Transverse colon (tissue), 4 donors: ENCODE measurements around the gene CCDC40. TPM values are rescaled to one million over a fixed set of nuclear protein-coding genes. Genes with fewer than 3 reads are reported as not detected.

Experiments
- DNase-seq: peaks from one replicate; pipeline ENCODE4 v3.0.0-alpha.2; 2019
- H3K27ac ChIP-seq, 4 donors: fragments of 200-600 bp; sonication (generic); 2 replicates each; pipeline ENCODE4 v1.5.1; 2016 to 2018; ENCODE audit warnings: inconsistent platforms in 4 of 4
- H3K27me3 ChIP-seq: fragments of 200-600 bp; sonication (generic); 2 replicates; pipeline ENCODE4 v1.5.1; 2017; ENCODE audit warnings: inconsistent platforms
- H3K36me3 ChIP-seq, 4 donors: fragments of 200-600 bp; sonication (generic); 2 replicates each; pipeline ENCODE4 v1.5.1; 2017 to 2019; ENCODE audit warnings: inconsistent platforms in 4 of 4
- H3K4me1 ChIP-seq, 4 donors: fragments of 200-600 bp; sonication (generic); 2 replicates each; pipeline ENCODE4 v1.5.1; 2017 to 2020; ENCODE audit warnings: inconsistent platforms in 4 of 4
- H3K4me3 ChIP-seq, 4 donors: fragments of 200-600 bp; sonication (generic); 1 replicate in 1 of 4; 2 replicates in 3 of 4; pipeline versions ENCODE4 v1.5.1 to v1.6.1; 2017 to 2019; ENCODE audit warnings: inconsistent platforms in 4 of 4
- H3K9me3 ChIP-seq, 2 donors: fragments of 200-600 bp; sonication (generic); 2 replicates each; pipeline ENCODE4 v1.5.1; 2017 to 2019; ENCODE audit warnings: inconsistent platforms in 2 of 2
- EP300 ChIP-seq: sonication (generic); formaldehyde crosslinking; IDR thresholded peaks from one replicate; pipeline ENCODE4 v1.6.1; 2017; ENCODE audit warnings: antibody characterized with exemption, low read depth
- POLR2A ChIP-seq: fragments of 450-650 bp; IDR thresholded peaks from one replicate; pipeline ENCODE4 v1.6.1; 2016; ENCODE audit warnings: antibody characterized with exemption, mild to moderate bottlenecking, moderate library complexity
- POLR2AphosphoS5 ChIP-seq, 3 donors: sonication (generic); formaldehyde crosslinking; IDR thresholded peaks; one replicate each; pipeline ENCODE4 v1.6.1; 2016; ENCODE audit warnings: antibody characterized with exemption in 3 of 3
- WGBS, 2 donors: methylation state at CpG; one replicate each; pipeline ENCODE4 v1.1.5; 2018; ENCODE audit warnings: low coverage in 1 of 2; 5-methylcytosine and 5-hydroxymethylcytosine counted together
- in situ Hi-C, 4 donors: fragments of 200-750 bp; cut with MboI; loops; one replicate each; pipeline versions ENCODE4 v1.15.0 to v1.15.1; 2017; ENCODE audit warnings: low sequenced_read_pairs in 3 of 4, low pct_ligation_motif_present in 1 of 4, low pct_unique_long_range_greater_than_20kb in 1 of 4
- intact Hi-C: fragments of 100-400 bp; cut with DNase I; formaldehyde crosslinking; loops from one replicate; pipeline ENCODE4 v1.15.1; 2023; ENCODE audit warnings: low total_unique reads
- total RNA-seq, 4 donors: library from RNA; depleted of rRNA; stranded (reverse); fragments of >200 nt; gene quantifications; one replicate each; pipeline ENCODE4 v1.1.0, GENCODE V29; 2016
- TF ChIP-seq, protein P1 (sequence below), 5 experiments: fragments of 200-600 bp in 3 of 5; fragments of 450-650 bp in 2 of 5; sonication (generic) in 3 of 5; IDR thresholded peaks; 1 replicate in 2 of 5; 2 replicates in 3 of 5; pipeline ENCODE4 v1.5.1; 2016 to 2017; ENCODE audit warnings: antibody characterized with exemption in 5 of 5, inconsistent platforms in 3 of 5, mild to moderate bottlenecking in 2 of 5, moderate library complexity in 1 of 5

CCDC40 gene
- total RNA-seq, 4 donors from 2014 or later, result 0.75 to 2.8 (median 2.0) TPM

DNA sequence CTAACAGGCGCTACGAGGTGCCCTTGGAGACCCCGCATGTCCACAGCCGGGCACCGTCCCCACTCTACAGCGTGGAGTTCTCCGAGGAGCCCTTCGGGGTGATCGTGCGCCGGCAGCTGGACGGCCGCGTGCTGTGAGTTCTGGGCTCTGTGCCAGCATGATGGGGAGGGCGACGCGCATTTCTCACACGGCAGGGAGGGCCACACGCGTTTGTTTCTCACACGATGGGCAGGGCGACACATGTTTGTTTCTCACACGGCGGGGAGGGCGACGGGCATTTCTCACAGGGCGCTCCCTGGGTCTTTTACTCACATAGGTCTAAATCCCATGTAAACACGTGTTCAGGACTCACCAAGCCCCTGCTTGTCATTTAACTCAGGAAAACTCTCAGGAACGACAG, 69.3 kb downstream of the CCDC40 start:
- intact Hi-C loops, result no loop called here
- Histone ChIP-seq H3K4me3 (no peak overlapping the region), H3K9me3 (no peaks in the 10 kb centered on the region), H3K27me3 (no peaks in the 10 kb centered on the region), H3K4me1 (peaks cover 6 to 14% (median 12%) of the 10 kb centered on the region in 4 donors), H3K36me3 (no peaks in the 10 kb centered on the region), H3K27ac (no peak overlapping the region)
- no peak for TF ChIP-seq POLR2AphosphoS5 (IDR thresholded peaks at IDR 0.05)
- no peak for TF ChIP-seq POLR2A
- TF ChIP-seq, protein P1, sequence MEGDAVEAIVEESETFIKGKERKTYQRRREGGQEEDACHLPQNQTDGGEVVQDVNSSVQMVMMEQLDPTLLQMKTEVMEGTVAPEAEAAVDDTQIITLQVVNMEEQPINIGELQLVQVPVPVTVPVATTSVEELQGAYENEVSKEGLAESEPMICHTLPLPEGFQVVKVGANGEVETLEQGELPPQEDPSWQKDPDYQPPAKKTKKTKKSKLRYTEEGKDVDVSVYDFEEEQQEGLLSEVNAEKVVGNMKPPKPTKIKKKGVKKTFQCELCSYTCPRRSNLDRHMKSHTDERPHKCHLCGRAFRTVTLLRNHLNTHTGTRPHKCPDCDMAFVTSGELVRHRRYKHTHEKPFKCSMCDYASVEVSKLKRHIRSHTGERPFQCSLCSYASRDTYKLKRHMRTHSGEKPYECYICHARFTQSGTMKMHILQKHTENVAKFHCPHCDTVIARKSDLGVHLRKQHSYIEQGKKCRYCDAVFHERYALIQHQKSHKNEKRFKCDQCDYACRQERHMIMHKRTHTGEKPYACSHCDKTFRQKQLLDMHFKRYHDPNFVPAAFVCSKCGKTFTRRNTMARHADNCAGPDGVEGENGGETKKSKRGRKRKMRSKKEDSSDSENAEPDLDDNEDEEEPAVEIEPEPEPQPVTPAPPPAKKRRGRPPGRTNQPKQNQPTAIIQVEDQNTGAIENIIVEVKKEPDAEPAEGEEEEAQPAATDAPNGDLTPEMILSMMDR (IDR thresholded peaks at IDR 0.05), result no peak
- no peak for TF ChIP-seq EP300
- WGBS, 2 donors, result 63 to 65% methylated on average over 9 to 28 of the region's 29 CpGs
- in situ Hi-C loops, result no loop called here
- DNase-seq, result peak; percentile 37

DNA sequence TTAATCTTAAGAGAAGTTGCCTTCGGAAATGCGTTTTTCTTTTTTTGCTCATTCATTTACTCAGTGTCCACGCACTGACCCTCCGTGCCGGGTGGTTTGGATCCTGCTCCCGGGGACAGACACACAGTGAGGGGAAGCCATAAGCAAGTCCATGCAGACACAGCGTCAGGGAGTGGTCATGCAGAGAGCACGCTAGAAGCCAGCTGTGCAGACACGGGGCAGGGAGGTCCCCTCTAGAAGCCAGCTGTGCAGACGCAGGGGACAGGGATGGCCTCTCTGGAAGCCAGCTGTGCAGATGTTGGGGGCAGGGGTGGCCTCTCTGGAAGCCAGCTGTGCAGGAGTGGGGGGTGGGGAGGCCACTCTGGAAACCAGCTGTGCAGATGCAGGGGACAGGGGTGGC, 69.7 kb downstream of the CCDC40 start:
- Histone ChIP-seq H3K27ac (no peak overlapping the region), H3K9me3 (no peaks in the 10 kb centered on the region), H3K4me3 (no peak overlapping the region), H3K4me1 (peaks cover 6 to 10% (median 10%) of the 10 kb centered on the region in 4 donors), H3K27me3 (no peaks in the 10 kb centered on the region), H3K36me3 (no peaks in the 10 kb centered on the region)
- intact Hi-C loops, result no loop called here
- in situ Hi-C loops, result no loop called here
- DNase-seq, result no peak
- WGBS, 2 donors, result 57% methylated on average over 10 of the region's 10 CpGs; no CpG with 5 or more reads in 1 of the 2 donors
- TF ChIP-seq, protein P1 (IDR thresholded peaks at IDR 0.05), result no peak
- TF ChIP-seq EP300, result no peak
- no peak for TF ChIP-seq POLR2A
- TF ChIP-seq POLR2AphosphoS5 (IDR thresholded peaks at IDR 0.05), result no peak

DNA sequence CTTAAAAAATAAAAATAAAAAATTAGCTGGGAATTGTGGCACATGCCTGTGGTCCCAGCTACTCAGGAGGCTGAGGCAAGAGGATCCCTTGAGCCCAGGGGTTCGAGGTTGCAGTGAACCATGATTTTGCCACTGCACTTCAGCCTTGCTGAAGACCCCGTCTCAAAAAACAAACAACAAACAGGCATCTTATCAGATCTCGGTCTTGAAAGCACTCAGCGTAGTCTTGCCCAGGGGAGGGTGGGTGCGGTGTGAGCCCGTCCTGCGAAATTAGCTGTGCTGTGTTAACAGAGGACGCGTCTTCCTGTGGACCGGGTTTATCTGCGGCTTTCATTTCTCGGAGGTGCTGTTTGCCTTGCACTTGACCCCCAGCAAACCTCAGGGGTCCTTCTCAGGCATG, 70.3 kb downstream of the CCDC40 start:
- no peak for DNase-seq
- in situ Hi-C loops, result no loop called here
- Histone ChIP-seq H3K36me3 (no peaks in the 10 kb centered on the region), H3K4me1 (peaks cover 6 to 10% (median 9%) of the 10 kb centered on the region in 4 donors), H3K27ac (no peak overlapping the region), H3K9me3 (no peaks in the 10 kb centered on the region), H3K4me3 (no peak overlapping the region), H3K27me3 (no peaks in the 10 kb centered on the region)
- TF ChIP-seq EP300 (no peak), POLR2A (no peak), POLR2AphosphoS5 (IDR thresholded peaks at IDR 0.05) (no peak)
- TF ChIP-seq, protein P1 (IDR thresholded peaks at IDR 0.05), result no peak
- WGBS, 2 donors, result 82 to 86% methylated on average over 2 to 12 of the region's 12 CpGs
- intact Hi-C loops, result no loop called here

DNA sequence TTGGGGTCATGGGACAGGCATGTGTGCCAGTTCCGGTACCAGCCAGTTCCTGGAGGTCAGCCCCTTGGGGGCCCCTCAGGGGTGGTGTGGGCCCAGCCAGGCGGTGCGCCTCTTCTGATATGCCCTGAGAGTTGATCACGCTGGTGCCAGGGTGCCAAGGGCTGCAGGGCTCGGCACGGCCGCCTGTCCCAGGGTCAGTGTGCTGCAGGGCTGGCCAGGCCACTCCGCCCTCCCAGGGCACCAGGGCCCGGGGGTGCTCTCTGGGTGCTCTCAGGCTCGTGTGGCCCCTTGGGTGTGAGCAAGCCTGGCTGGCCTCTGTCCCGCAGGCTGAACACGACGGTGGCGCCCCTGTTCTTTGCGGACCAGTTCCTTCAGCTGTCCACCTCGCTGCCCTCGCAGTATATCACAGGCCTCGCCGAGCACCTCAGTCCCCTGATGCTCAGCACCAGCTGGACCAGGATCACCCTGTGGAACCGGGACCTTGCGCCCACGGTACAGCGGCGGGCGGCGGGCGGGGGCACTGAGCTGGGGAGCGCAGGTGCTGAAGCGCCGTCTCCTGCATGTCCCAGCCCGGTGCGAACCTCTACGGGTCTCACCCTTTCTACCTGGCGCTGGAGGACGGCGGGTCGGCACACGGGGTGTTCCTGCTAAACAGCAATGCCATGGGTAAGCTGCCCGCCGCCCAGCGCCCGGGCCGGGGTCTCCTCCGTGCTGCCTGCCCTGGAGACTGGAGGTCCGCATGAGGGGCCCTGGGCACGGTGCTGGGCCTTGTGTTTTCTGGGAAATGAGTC, 71.0 kb downstream of the CCDC40 start:
- 92% methylated on average over 34 of the region's 46 CpGs; no CpG with 5 or more reads in 1 of the 2 donors for WGBS, 2 donors
- DNase-seq, result no peak
- no peak overlapping the region for H3K27ac ChIP-seq
- H3K4me3 ChIP-seq, result no peak overlapping the region
- in situ Hi-C loops (no loop called here), intact Hi-C loops (no loop called here)
- H3K4me1 ChIP-seq, result peaks cover 1 to 4% (median 3%) of the 10 kb centered on the region in 4 donors
- no peaks in the 10 kb centered on the region for H3K36me3 ChIP-seq
- no peak for TF ChIP-seq POLR2A
- TF ChIP-seq, protein P1 (IDR thresholded peaks at IDR 0.05), result no peak
- TF ChIP-seq EP300, result no peak
- TF ChIP-seq POLR2AphosphoS5 (IDR thresholded peaks at IDR 0.05), result no peak
- no peaks in the 10 kb centered on the region for H3K27me3 ChIP-seq
- H3K9me3 ChIP-seq, result no peaks in the 10 kb centered on the region
